Glutamatergic neuron (in vitro differentiated cells): ENCODE measurements around the gene CDH4. TPM values are rescaled to one million over a fixed set of nuclear protein-coding genes. Genes with fewer than 3 reads are reported as not detected.

Experiments
- DNase-seq: peaks from one replicate; pipeline ENCODE4 v3.0.0; 2022
- H3K27ac Mint-ChIP-seq: one replicate; pipeline ENCODE4 v1.8.0; 2020; ENCODE audit warnings: mild to moderate bottlenecking, mixed read lengths, inconsistent platforms; ENCODE audit not compliant: unreplicated experiment
- H3K27me3 Mint-ChIP-seq: one replicate; pipeline ENCODE4 v1.8.0; 2020; ENCODE audit warnings: mild to moderate bottlenecking, moderate library complexity, mixed read lengths, inconsistent platforms; ENCODE audit not compliant: unreplicated experiment
- H3K36me3 Mint-ChIP-seq: one replicate; pipeline ENCODE4 v1.8.0; 2020; ENCODE audit warnings: mild to moderate bottlenecking, mixed read lengths, inconsistent platforms; ENCODE audit not compliant: unreplicated experiment
- H3K4me1 Mint-ChIP-seq: one replicate; pipeline ENCODE4 v1.8.0; 2020; ENCODE audit warnings: mild to moderate bottlenecking, low read depth, mixed read lengths, inconsistent platforms; ENCODE audit not compliant: unreplicated experiment
- H3K4me3 Mint-ChIP-seq: one replicate; pipeline ENCODE4 v1.8.0; 2020; ENCODE audit warnings: mild to moderate bottlenecking, mixed read lengths, inconsistent platforms; ENCODE audit not compliant: unreplicated experiment
- H3K9me3 Mint-ChIP-seq: one replicate; pipeline ENCODE4 v1.8.0; 2020; ENCODE audit warnings: mild to moderate bottlenecking, moderate library complexity, mixed read lengths, inconsistent platforms; ENCODE audit not compliant: unreplicated experiment
- total RNA-seq: library from RNA; stranded (reverse); fragmentation: NEBNext Ultra II Directional; extraction: Animal tissue kit (Norgen Biotek cat#: 25700); gene quantifications from one replicate; pipeline ENCODE4 v1.2.1, GENCODE V29; 2021; ENCODE audit not compliant: unreplicated experiment
- TF ChIP-seq, protein P1 (sequence below): fragments of 200-600 bp; sonication (generic); IDR thresholded peaks from one replicate; pipeline ENCODE4 v1.5.0; 2021; ENCODE audit not compliant: partially characterized antibody, unreplicated experiment

Gene CDH4
- total RNA-seq, 1 donor from 2014 or later = 1.2 TPM

GRCh38 chr20:61341605-61342004 is 89.5 kb downstream of the CDH4 start:
- DNase-seq = no peak
- Mint-ChIP-seq H3K9me3 (peaks cover 7% of the 10 kb centered on the region), H3K36me3 (peaks cover 10% of the 10 kb centered on the region), H3K4me3 (no peak overlapping the region), H3K4me1 (peaks cover 5% of the 10 kb centered on the region), H3K27ac (peak overlapping the region; percentile 18), H3K27me3 (peaks cover 8% of the 10 kb centered on the region)
- TF ChIP-seq, protein P1, sequence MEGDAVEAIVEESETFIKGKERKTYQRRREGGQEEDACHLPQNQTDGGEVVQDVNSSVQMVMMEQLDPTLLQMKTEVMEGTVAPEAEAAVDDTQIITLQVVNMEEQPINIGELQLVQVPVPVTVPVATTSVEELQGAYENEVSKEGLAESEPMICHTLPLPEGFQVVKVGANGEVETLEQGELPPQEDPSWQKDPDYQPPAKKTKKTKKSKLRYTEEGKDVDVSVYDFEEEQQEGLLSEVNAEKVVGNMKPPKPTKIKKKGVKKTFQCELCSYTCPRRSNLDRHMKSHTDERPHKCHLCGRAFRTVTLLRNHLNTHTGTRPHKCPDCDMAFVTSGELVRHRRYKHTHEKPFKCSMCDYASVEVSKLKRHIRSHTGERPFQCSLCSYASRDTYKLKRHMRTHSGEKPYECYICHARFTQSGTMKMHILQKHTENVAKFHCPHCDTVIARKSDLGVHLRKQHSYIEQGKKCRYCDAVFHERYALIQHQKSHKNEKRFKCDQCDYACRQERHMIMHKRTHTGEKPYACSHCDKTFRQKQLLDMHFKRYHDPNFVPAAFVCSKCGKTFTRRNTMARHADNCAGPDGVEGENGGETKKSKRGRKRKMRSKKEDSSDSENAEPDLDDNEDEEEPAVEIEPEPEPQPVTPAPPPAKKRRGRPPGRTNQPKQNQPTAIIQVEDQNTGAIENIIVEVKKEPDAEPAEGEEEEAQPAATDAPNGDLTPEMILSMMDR = no peak

DNA sequence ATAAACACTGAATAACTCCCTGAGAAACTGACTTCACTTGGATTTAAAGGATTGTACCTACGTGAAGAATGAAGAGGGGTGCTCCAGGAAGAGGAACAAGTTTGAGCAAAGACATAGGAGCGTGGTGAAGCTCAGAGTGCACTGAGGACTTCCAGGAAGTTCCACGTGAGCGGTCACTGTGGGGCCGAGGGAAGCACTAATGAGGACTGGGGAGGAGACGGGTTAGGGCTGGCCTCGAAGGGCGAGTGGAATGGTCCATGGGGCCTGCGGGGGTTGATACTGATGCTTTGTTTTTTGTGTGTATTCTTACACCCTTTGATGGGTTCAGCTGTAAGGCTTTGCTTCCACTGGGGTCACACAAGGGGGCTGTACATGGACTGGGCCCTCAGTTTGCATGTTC is 91.9 kb downstream of the CDH4 start:
- Mint-ChIP-seq H3K4me1 (peaks cover 5% of the 10 kb centered on the region), H3K9me3 (peaks cover 4% of the 10 kb centered on the region), H3K27ac (no peak overlapping the region), H3K27me3 (peaks cover 7% of the 10 kb centered on the region), H3K4me3 (no peak overlapping the region), H3K36me3 (peaks cover 5% of the 10 kb centered on the region)
- no peak for DNase-seq
- TF ChIP-seq, protein P1 = no peak

GRCh38 chr20:61345656-61346055 is 93.6 kb downstream of the CDH4 start:
- H3K4me1 Mint-ChIP-seq = peaks cover 3% of the 10 kb centered on the region
- H3K9me3 Mint-ChIP-seq = peaks cover 4% of the 10 kb centered on the region
- no peak overlapping the region for H3K4me3 Mint-ChIP-seq
- H3K27me3 Mint-ChIP-seq = peaks cover 9% of the 10 kb centered on the region
- TF ChIP-seq, protein P1 = no peak
- no peak overlapping the region for H3K27ac Mint-ChIP-seq
- peaks cover 5% of the 10 kb centered on the region for H3K36me3 Mint-ChIP-seq
- DNase-seq = no peak

DNA sequence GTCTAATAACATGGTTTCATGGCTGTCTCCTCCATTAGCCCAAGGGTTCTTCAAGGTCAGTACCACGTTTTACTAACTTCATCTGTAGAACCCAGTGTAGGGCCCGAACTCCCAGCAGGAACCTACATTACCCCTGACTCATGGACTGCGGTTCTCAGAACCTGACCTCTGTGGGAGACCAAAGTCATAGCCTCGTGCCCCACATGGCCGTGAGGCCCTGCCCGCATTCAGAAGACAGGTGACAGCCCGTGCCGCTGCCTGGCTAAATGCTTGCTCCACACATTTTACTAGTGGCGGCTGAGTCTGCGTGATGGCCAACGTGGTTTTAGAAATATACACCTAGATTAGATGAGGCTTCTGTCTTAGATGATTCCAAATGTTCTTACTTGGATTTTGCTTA is 94.9 kb downstream of the CDH4 start:
- H3K27ac Mint-ChIP-seq = no peak overlapping the region
- TF ChIP-seq, protein P1 = no peak
- no peaks in the 10 kb centered on the region for H3K4me1 Mint-ChIP-seq
- no peak for DNase-seq
- H3K4me3 Mint-ChIP-seq = no peak overlapping the region
- no peaks in the 10 kb centered on the region for H3K9me3 Mint-ChIP-seq
- H3K36me3 Mint-ChIP-seq = peaks cover 5% of the 10 kb centered on the region
- peaks cover 11% of the 10 kb centered on the region for H3K27me3 Mint-ChIP-seq

GRCh38 chr20:61347443-61347842 is 95.4 kb downstream of the CDH4 start:
- peaks cover 11% of the 10 kb centered on the region for H3K27me3 Mint-ChIP-seq

More at GRCh38 chr20:61347443-61347842, 95.4 kb downstream of the CDH4 start:
- Mint-ChIP-seq H3K9me3 (no peaks in the 10 kb centered on the region), H3K36me3 (peaks cover 5% of the 10 kb centered on the region), H3K27ac (no peak overlapping the region), H3K4me1 (peaks cover under 1% of the 10 kb centered on the region), H3K4me3 (no peak overlapping the region)
- TF ChIP-seq, protein P1 = no peak
- DNase-seq = no peak
